NCI-H446 (cell line): ENCODE data around the gene RAMACL.
"Not testable (repeated sequence)": the region's sequence is repeated elsewhere in the genome, so short reads cannot be mapped to it uniquely, and the experiment has no call there.

Source experiments
- DNase-seq, 2 experiments: peaks; one replicate each; lab custom pipeline; 2025; lab: John Stamatoyannopoulos, UW

RAMACL gene

DNA sequence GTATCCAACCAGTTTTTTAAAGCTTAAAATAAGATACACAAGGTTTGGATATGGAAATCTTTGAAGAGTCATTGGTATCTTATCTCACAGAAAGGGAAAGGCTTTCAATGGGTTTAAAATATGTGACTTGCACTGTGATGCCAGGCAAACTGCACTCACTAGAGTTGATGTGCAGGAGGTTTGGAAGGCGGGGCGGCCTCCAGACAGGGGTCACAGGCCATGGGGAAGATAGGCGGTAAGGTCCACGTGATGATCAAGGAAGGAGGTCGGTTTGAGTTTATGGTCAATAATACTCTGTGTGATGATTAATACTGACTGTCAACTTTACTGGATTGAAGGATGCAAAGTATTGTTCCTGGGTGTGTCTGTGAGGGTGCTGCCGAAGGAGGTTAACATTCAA lies 9.5 kb upstream of the RAMACL start:
- no peak for DNase-seq

DNA sequence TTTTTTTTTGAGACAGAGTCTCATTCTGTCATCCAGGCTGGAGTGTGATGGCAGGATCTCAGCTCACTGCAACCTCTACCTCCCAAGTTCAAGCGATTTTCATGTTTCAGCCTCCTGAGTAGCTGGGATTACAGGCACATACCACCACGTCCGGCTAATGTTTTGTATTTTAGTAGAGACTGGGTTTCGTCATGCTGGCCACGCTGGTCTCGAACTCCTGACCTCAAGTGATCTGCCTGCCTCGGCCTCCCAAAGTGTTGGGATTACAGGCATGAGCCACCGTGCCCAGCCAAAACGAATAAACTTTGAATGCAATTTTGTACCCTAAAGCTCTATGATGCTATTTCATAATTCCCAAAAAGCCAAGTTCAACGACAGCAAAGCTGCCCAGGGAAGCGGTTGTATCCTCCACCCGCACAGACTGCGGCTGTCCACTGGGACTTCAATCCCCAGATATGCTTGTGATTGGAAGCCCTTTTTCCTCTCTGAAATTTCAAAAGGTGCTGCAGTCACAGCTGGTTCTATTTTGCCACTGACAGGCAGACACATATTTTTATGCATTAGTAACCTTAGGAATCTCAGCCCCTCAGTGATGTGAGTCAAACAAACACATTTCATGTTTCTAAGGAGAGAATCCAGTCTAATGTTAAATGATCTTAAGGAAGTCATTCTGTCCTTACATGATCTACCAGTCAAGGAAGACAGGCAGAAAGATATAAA lies 8.7 kb upstream of the RAMACL start:
- DNase-seq: no peak

- DNase-seq: no peak
Measured at GRCh38 chr6:166592821-166593220, 6.3 kb upstream of the RAMACL start.

- no peak for DNase-seq
Measured at GRCh38 chr6:166591961-166592520, 5.6 kb upstream of the RAMACL start.

GRCh38 chr6:166591026-166591425 lies 4.5 kb upstream of the RAMACL start:
- DNase-seq: no peak

- DNase-seq: no peak
Measured at GRCh38 chr6:166589786-166590574, 3.5 kb upstream of the RAMACL start.

GRCh38 chr6:166589337-166589731 lies 2.9 kb upstream of the RAMACL start:
- DNase-seq: no peak

DNA sequence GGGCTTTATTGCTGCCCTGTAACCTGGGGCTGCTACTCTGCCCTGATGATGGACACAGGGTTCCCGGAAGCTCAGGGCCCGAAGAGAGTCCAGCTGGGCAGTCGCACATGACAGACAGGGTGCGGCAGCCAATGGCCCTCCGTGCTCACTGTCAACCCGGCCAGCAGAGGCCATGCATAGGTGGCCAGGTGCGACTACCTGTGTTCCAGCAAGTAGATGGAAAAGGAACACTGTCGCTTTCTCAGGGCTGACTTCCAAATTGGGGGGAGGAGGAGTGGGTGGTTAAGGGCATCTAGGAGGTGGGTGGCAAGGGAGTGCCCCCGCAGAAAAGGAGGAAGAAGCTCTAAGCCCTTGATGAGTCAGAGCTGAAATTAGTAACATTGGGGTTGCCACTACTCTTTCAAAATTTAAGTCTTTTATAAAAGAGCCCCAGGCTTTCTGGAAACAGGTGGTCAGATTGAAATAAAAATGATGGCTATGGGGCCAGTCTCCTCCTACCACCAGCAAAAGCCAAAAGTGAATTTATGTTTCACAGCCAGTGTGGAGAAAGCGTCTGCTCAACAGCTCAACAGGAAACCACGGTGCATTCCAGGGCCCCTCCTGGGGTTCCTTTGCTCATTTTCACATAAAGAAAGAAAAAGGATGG lies 2.3 kb upstream of the RAMACL start:
- no peak for DNase-seq

- DNase-seq: no peak
Measured at GRCh38 chr6:166587631-166588413, 1.3 kb upstream of the RAMACL start.

DNA sequence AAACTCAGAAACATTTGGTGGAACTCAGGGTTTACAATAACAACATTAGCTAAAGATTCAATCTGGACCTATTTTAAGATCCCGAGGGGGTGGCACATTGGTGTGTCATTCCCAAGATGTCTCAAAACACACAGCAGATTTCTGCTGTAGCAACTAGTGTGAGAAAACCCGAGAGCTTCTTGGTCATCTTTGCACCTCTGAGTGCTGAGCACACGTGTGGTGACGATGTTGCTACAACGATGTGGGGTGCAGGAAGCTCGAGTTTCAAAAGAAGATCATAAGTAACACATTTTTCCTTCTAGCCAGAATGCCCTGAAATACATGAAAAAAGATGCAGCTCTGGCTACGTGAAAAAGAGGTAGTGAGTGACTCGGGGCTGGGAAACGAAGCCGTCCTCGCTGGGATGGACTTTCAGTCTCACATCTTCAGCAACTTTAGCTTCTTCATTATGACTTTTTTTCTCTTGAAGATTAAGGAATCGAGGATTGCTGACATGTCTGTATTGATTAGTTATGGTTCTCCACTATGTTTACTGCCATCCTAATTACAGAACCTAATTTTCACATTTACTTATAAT lies 1.5 kb downstream of the RAMACL start:
- DNase-seq: no peak

GRCh38 chr6:166584155-166584554 lies 2.3 kb downstream of the RAMACL start:
- no peak for DNase-seq

- DNase-seq: no peak
Measured at GRCh38 chr6:166583230-166583965, 3.1 kb downstream of the RAMACL start.

DNA sequence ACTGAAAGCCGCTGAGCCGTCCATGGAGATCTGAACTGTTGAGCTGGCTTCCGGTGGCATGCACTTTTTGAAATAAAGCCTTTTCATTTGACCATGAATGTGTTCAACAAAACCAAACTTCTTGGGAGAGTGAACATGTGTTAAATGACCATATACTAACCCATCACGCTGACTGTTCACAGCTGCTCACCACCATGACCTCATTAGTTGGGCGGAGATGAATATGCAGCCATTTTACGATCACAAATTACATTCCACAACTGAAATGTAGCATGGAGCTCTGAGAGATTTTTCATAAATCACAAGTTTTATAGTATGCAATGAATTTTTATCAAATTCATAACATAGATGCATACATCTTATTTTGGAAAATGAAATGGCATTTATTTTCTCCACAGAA lies 4.2 kb downstream of the RAMACL start:
- DNase-seq: no peak

- not testable (repeated sequence) for DNase-seq
Measured at GRCh38 chr6:166581801-166582200, 4.7 kb downstream of the RAMACL start.

DNA sequence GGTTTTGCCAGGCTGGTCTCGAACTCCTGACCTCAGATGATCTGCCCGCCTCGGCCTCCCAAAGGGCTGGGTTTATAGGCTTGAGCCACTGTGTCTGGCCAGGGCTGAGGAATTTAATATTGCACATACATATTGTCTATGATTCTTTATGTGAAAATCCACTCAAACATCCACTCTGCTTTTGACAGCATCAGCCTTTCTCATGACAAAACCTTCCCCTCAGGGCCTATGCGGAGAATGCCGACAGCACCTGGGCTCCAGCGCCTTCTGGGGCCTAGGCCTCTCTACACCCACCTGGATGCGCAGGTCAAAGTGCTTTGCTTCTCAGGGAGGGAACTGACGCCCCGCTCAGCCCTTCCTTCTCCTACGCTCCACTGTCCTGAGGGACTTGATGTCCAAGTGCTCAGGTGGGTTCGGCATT lies 5.4 kb downstream of the RAMACL start:
- DNase-seq: no peak

- no peak for DNase-seq
Measured at GRCh38 chr6:166580076-166581050, 6.1 kb downstream of the RAMACL start.

- DNase-seq: no peak
Measured at GRCh38 chr6:166579237-166579850, 7.1 kb downstream of the RAMACL start.

DNA sequence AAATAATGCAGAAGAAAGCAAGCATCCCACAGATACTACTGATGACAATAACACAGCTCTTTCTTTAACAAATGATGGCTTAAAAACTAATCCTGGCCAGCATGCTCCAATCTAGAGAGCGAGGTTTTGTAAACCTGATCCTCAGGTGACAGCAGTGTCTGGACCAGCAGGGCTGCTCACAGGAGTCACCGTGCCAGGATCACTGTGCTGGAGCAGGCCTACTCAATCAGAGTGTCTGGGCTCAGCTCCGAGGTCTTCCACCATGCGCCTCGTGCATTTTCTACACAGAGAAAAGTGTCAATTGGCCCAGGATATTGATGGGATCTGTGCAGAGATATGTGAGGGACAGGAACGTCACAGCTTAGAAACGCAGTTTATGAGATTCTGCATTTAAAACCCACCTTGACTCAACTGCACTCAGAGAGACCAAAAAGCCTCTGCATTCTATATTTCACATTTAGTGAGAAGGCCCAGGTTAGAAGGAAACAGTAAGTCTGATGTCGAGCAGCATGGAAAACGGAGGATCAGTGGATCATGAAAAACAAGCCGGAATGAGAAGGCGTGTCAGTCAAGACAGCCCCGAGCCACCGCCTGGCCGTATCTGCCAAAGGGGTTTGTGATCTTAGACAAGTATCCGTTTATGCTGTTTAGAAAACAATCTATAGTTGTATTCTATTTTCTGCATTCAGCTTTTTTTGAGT lies 7.8 kb downstream of the RAMACL start:
- DNase-seq: no peak

GRCh38 chr6:166575205-166575604 lies 11.3 kb downstream of the RAMACL start:
- DNase-seq: no peak
